ENCODE results near the gene UCP3.
A peak's percentile ranks its signal among the peaks of the same experiment; 100 is the strongest.

UCP3 gene

GRCh38 chr11:73977856-73978519 is 30.9 kb downstream of the UCP3 start:
- H3K27ac ChIP-seq (ENCODE audit: insufficient read depth, low read length, poor library complexity, severe bottlenecking), result peak overlapping the region; percentile 92
- DNase-seq, result no peak
- no peaks in the 10 kb centered on the region for H3K27me3 ChIP-seq (replicated peaks; ENCODE audit: control insufficient read depth, insufficient read depth, low read length, poor library complexity, severe bottlenecking)
- peaks cover 85% of the 10 kb centered on the region for H3K4me1 ChIP-seq (ENCODE audit: control insufficient read depth, insufficient read depth, low read length, poor library complexity, severe bottlenecking)
- peak overlapping the region; percentile 71 for H3K4me3 ChIP-seq (ENCODE audit: insufficient read depth, low read depth, low read length, poor library complexity, severe bottlenecking)
- H3K36me3 ChIP-seq (ENCODE audit: control insufficient read depth, insufficient read depth, low read length), result peaks cover 56% of the 10 kb centered on the region
- H3K9me3 ChIP-seq (ENCODE audit: control insufficient read depth, low read length), result no peaks in the 10 kb centered on the region

GRCh38 chr11:73976451-73977151 is 32.3 kb downstream of the UCP3 start:
- Histone ChIP-seq H3K36me3 (ENCODE audit: control insufficient read depth, insufficient read depth, low read length) (peaks cover 53% of the 10 kb centered on the region), H3K27ac (ENCODE audit: insufficient read depth, low read length, poor library complexity, severe bottlenecking) (peak overlapping the region; percentile 92), H3K27me3 (replicated peaks; ENCODE audit: control insufficient read depth, insufficient read depth, low read length, poor library complexity, severe bottlenecking) (no peaks in the 10 kb centered on the region)

GRCh38 chr11:73975479-73975757 is 33.5 kb downstream of the UCP3 start:
- H3K36me3 ChIP-seq (ENCODE audit: control insufficient read depth, insufficient read depth, low read length), result peaks cover 48% of the 10 kb centered on the region

More at GRCh38 chr11:73976451-73977151, 32.3 kb downstream of the UCP3 start:
- no peaks in the 10 kb centered on the region for H3K9me3 ChIP-seq (ENCODE audit: control insufficient read depth, low read length)
- no peak for DNase-seq
- H3K4me1 ChIP-seq (ENCODE audit: control insufficient read depth, insufficient read depth, low read length, poor library complexity, severe bottlenecking), result peaks cover 97% of the 10 kb centered on the region
- H3K4me3 ChIP-seq (ENCODE audit: insufficient read depth, low read depth, low read length, poor library complexity, severe bottlenecking), result no peak overlapping the region

GRCh38 chr11:73974604-73975478 is 34.0 kb downstream of the UCP3 start:
- peak overlapping the region; percentile 54 for H3K27ac ChIP-seq (ENCODE audit: insufficient read depth, low read length, poor library complexity, severe bottlenecking)
- H3K4me3 ChIP-seq (ENCODE audit: insufficient read depth, low read depth, low read length, poor library complexity, severe bottlenecking), result peak overlapping the region; percentile 23
- no peak for DNase-seq
- no peaks in the 10 kb centered on the region for H3K9me3 ChIP-seq (ENCODE audit: control insufficient read depth, low read length)
- no peaks in the 10 kb centered on the region for H3K27me3 ChIP-seq (replicated peaks; ENCODE audit: control insufficient read depth, insufficient read depth, low read length, poor library complexity, severe bottlenecking)
- peaks cover 45% of the 10 kb centered on the region for H3K36me3 ChIP-seq (ENCODE audit: control insufficient read depth, insufficient read depth, low read length)
- H3K4me1 ChIP-seq (ENCODE audit: control insufficient read depth, insufficient read depth, low read length, poor library complexity, severe bottlenecking), result peaks cover 97% of the 10 kb centered on the region

More at GRCh38 chr11:73975479-73975757, 33.5 kb downstream of the UCP3 start:
- H3K9me3 ChIP-seq (ENCODE audit: control insufficient read depth, low read length), result no peaks in the 10 kb centered on the region
- H3K4me3 ChIP-seq (ENCODE audit: insufficient read depth, low read depth, low read length, poor library complexity, severe bottlenecking), result no peak overlapping the region
- H3K27ac ChIP-seq (ENCODE audit: insufficient read depth, low read length, poor library complexity, severe bottlenecking), result peak overlapping the region; percentile 54
- H3K27me3 ChIP-seq (replicated peaks; ENCODE audit: control insufficient read depth, insufficient read depth, low read length, poor library complexity, severe bottlenecking), result no peaks in the 10 kb centered on the region
- H3K4me1 ChIP-seq (ENCODE audit: control insufficient read depth, insufficient read depth, low read length, poor library complexity, severe bottlenecking), result peaks cover 96% of the 10 kb centered on the region
- no peak for DNase-seq

- Histone ChIP-seq H3K4me1 (ENCODE audit: control insufficient read depth, insufficient read depth, low read length, poor library complexity, severe bottlenecking) (peaks cover 97% of the 10 kb centered on the region), H3K36me3 (ENCODE audit: control insufficient read depth, insufficient read depth, low read length) (peaks cover 33% of the 10 kb centered on the region), H3K27ac (ENCODE audit: insufficient read depth, low read length, poor library complexity, severe bottlenecking) (peak overlapping the region; percentile 54)
These were observed 36.0 kb downstream of the UCP3 start for GRCh38 chr11:73972620-73973449.

GRCh38 chr11:73972187-73972586 is 36.7 kb downstream of the UCP3 start:
- H3K27ac ChIP-seq (ENCODE audit: insufficient read depth, low read length, poor library complexity, severe bottlenecking), result peak overlapping the region; percentile 49
- no peaks in the 10 kb centered on the region for H3K27me3 ChIP-seq (replicated peaks; ENCODE audit: control insufficient read depth, insufficient read depth, low read length, poor library complexity, severe bottlenecking)
- H3K4me1 ChIP-seq (ENCODE audit: control insufficient read depth, insufficient read depth, low read length, poor library complexity, severe bottlenecking), result peaks cover 94% of the 10 kb centered on the region
- H3K9me3 ChIP-seq (ENCODE audit: control insufficient read depth, low read length), result no peaks in the 10 kb centered on the region
- DNase-seq, result no peak
- no peak overlapping the region for H3K4me3 ChIP-seq (ENCODE audit: insufficient read depth, low read depth, low read length, poor library complexity, severe bottlenecking)
- H3K36me3 ChIP-seq (ENCODE audit: control insufficient read depth, insufficient read depth, low read length), result peaks cover 26% of the 10 kb centered on the region

More at GRCh38 chr11:73972620-73973449, 36.0 kb downstream of the UCP3 start:
- H3K9me3 ChIP-seq (ENCODE audit: control insufficient read depth, low read length), result no peaks in the 10 kb centered on the region
- no peaks in the 10 kb centered on the region for H3K27me3 ChIP-seq (replicated peaks; ENCODE audit: control insufficient read depth, insufficient read depth, low read length, poor library complexity, severe bottlenecking)
- DNase-seq, result no peak
- no peak overlapping the region for H3K4me3 ChIP-seq (ENCODE audit: insufficient read depth, low read depth, low read length, poor library complexity, severe bottlenecking)

- Histone ChIP-seq H3K27me3 (replicated peaks; ENCODE audit: control insufficient read depth, insufficient read depth, low read length, poor library complexity, severe bottlenecking) (no peaks in the 10 kb centered on the region), H3K27ac (ENCODE audit: insufficient read depth, low read length, poor library complexity, severe bottlenecking) (peak overlapping the region; percentile 21), H3K4me1 (ENCODE audit: control insufficient read depth, insufficient read depth, low read length, poor library complexity, severe bottlenecking) (peaks cover 87% of the 10 kb centered on the region), H3K9me3 (ENCODE audit: control insufficient read depth, low read length) (no peaks in the 10 kb centered on the region), H3K4me3 (ENCODE audit: insufficient read depth, low read depth, low read length, poor library complexity, severe bottlenecking) (no peak overlapping the region), H3K36me3 (ENCODE audit: control insufficient read depth, insufficient read depth, low read length) (peaks cover 17% of the 10 kb centered on the region)
- DNase-seq, result no peak
These were observed 37.6 kb downstream of the UCP3 start for GRCh38 chr11:73971175-73971719.

- H3K9me3 ChIP-seq (ENCODE audit: control insufficient read depth, low read length), result no peaks in the 10 kb centered on the region
These were observed 38.7 kb downstream of the UCP3 start for GRCh38 chr11:73969991-73970800.

More at GRCh38 chr11:73969991-73970800, 38.7 kb downstream of the UCP3 start:
- Histone ChIP-seq H3K27ac (ENCODE audit: insufficient read depth, low read length, poor library complexity, severe bottlenecking) (peak overlapping the region; percentile 59), H3K36me3 (ENCODE audit: control insufficient read depth, insufficient read depth, low read length) (peaks cover 8% of the 10 kb centered on the region), H3K4me3 (ENCODE audit: insufficient read depth, low read depth, low read length, poor library complexity, severe bottlenecking) (peak overlapping the region; percentile 14), H3K4me1 (ENCODE audit: control insufficient read depth, insufficient read depth, low read length, poor library complexity, severe bottlenecking) (peaks cover 83% of the 10 kb centered on the region), H3K27me3 (replicated peaks; ENCODE audit: control insufficient read depth, insufficient read depth, low read length, poor library complexity, severe bottlenecking) (no peaks in the 10 kb centered on the region)
- DNase-seq, result no peak
